H9 (cell line): Measurements from ENCODE around the gene CDH23. TPM values are rescaled to one million over a fixed set of nuclear protein-coding genes. Genes with fewer than 3 reads are reported as not detected.

ENCODE experiments used
- DNase-seq: peaks from one replicate; pipeline ENCODE4 v3.0.0-alpha.2; 2017
- H2AFZ ChIP-seq: one replicate; pipeline ENCODE4 v1.6.1; 2013; ENCODE audit warnings: mild to moderate bottlenecking, low read length, control low read depth, moderate library complexity
- H2AK5ac ChIP-seq: 2 replicates; pipeline ENCODE4 v1.6.1; 2013; ENCODE audit warnings: low read length, control low read depth, mixed read lengths; ENCODE audit not compliant: insufficient read length
- H2BK120ac ChIP-seq: one replicate; pipeline ENCODE4 v1.6.1; 2013; ENCODE audit warnings: low read depth, mild to moderate bottlenecking, low read length, control low read depth, inconsistent platforms; ENCODE audit not compliant: poor library complexity, severe bottlenecking
- H2BK12ac ChIP-seq: 2 replicates; pipeline ENCODE4 v1.6.1; 2013; ENCODE audit warnings: low read length, control low read depth, mixed read lengths, low read depth; ENCODE audit not compliant: insufficient read length
- H2BK15ac ChIP-seq: 2 replicates; pipeline ENCODE4 v1.6.1; 2013; ENCODE audit warnings: low read depth, low read length, control low read depth
- H2BK20ac ChIP-seq: one replicate; pipeline ENCODE4 v1.6.1; 2013; ENCODE audit warnings: low read depth, mild to moderate bottlenecking, low read length, control low read depth, inconsistent platforms; ENCODE audit not compliant: poor library complexity, severe bottlenecking
- H2BK5ac ChIP-seq: 2 replicates; pipeline ENCODE4 v1.6.1; 2013; ENCODE audit warnings: low read length, control low read depth, mixed read lengths; ENCODE audit not compliant: insufficient read length
- H3K14ac ChIP-seq: 2 replicates; pipeline ENCODE4 v1.6.1; 2013; ENCODE audit warnings: low read length, control low read depth; ENCODE audit not compliant: insufficient read depth
- H3K18ac ChIP-seq: 2 replicates; pipeline ENCODE4 v1.6.1; 2013; ENCODE audit warnings: low read depth, mild to moderate bottlenecking, mixed read lengths, low read length, control low read depth; ENCODE audit not compliant: insufficient read length
- H3K23ac ChIP-seq: 2 replicates; pipeline ENCODE4 v1.6.1; 2013; ENCODE audit warnings: low read length, control low read depth, mixed read lengths, low read depth; ENCODE audit not compliant: insufficient read length
- H3K23me2 ChIP-seq: 2 replicates; pipeline ENCODE4 v1.6.1; 2013; ENCODE audit warnings: low read depth, mild to moderate bottlenecking, mixed read lengths, low read length, control low read depth; ENCODE audit not compliant: insufficient read length, poor library complexity, severe bottlenecking
- H3K27ac ChIP-seq: 2 replicates; pipeline ENCODE4 v1.5.1; 2013; ENCODE audit warnings: low read length, control low read depth, mixed read lengths, low read depth; ENCODE audit not compliant: insufficient read length
- H3K27me3 ChIP-seq: 2 replicates; pipeline ENCODE4 v1.6.1; 2013; ENCODE audit warnings: low read length, control low read depth, inconsistent platforms; ENCODE audit not compliant: insufficient read depth
- H3K4ac ChIP-seq: 2 replicates; pipeline ENCODE4 v1.6.1; 2013; ENCODE audit warnings: low read depth, mild to moderate bottlenecking, control low read depth, inconsistent platforms, low read length, moderate library complexity
- H3K4me1 ChIP-seq: 2 replicates; pipeline ENCODE4 v1.6.1; 2013; ENCODE audit warnings: low read length, control low read depth, inconsistent platforms; ENCODE audit not compliant: insufficient read depth
- H3K4me2 ChIP-seq: 2 replicates; pipeline ENCODE4 v1.6.1; 2013; ENCODE audit warnings: low read length, control low read depth, mixed read lengths; ENCODE audit not compliant: insufficient read length, insufficient read depth
- H3K56ac ChIP-seq: 2 replicates; pipeline ENCODE4 v1.6.1; 2013; ENCODE audit warnings: low read depth, mild to moderate bottlenecking, mixed read lengths, low read length, control low read depth; ENCODE audit not compliant: insufficient read length
- H3K79me1 ChIP-seq: 2 replicates; pipeline ENCODE4 v1.6.1; 2013; ENCODE audit warnings: low read depth, mild to moderate bottlenecking, moderate library complexity, low read length, control low read depth, inconsistent platforms; ENCODE audit not compliant: insufficient read depth, poor library complexity, severe bottlenecking
- H3K79me2 ChIP-seq: 2 replicates; pipeline ENCODE4 v1.6.1; 2013; ENCODE audit warnings: low read length, control low read depth, inconsistent platforms; ENCODE audit not compliant: insufficient read depth
- H3K9ac ChIP-seq: 2 replicates; pipeline ENCODE4 v1.6.1; 2013; ENCODE audit warnings: low read length, control low read depth, mixed read lengths; ENCODE audit not compliant: insufficient read length; ENCODE audit errors: extremely low read depth
- H3K9me3 ChIP-seq: one replicate; pipeline ENCODE4 v1.6.1; 2013; ENCODE audit warnings: low read depth, low read length, inconsistent platforms; ENCODE audit not compliant: control insufficient read depth
- H3T11ph ChIP-seq: one replicate; pipeline ENCODE4 v1.6.1; 2013; ENCODE audit warnings: mild to moderate bottlenecking, low read length, control low read depth, inconsistent platforms
- H4K20me1 ChIP-seq: one replicate; pipeline ENCODE4 v1.6.1; 2013; ENCODE audit not compliant: control insufficient read depth, insufficient read length, insufficient read depth
- H4K5ac ChIP-seq: 2 replicates; pipeline ENCODE4 v1.6.1; 2013; ENCODE audit warnings: low read depth, mild to moderate bottlenecking, mixed read lengths, low read length, control low read depth; ENCODE audit not compliant: insufficient read length
- H4K8ac ChIP-seq: replicated peaks from 2 replicates; pipeline ENCODE4 v1.6.1; 2013; ENCODE audit warnings: low read length, control low read depth, mixed read lengths, low read depth; ENCODE audit not compliant: insufficient read length
- H4K91ac ChIP-seq: 2 replicates; pipeline ENCODE4 v1.6.1; 2013; ENCODE audit warnings: low read depth, mild to moderate bottlenecking, moderate library complexity, mixed read lengths, low read length, control low read depth; ENCODE audit not compliant: insufficient read length
- H3K27ac Mint-ChIP-seq, 3 experiments: 2 replicates in 2 of 3; 3 replicates in 1 of 3; pipeline ENCODE4 v1.8.0; 2020 to 2021; ENCODE audit warnings: mixed read lengths in 3 of 3, mild to moderate bottlenecking in 1 of 3, moderate library complexity in 1 of 3
- H3K27me3 Mint-ChIP-seq: 2 replicates; pipeline ENCODE4 v1.8.0; 2021; ENCODE audit warnings: low read depth, mild to moderate bottlenecking, moderate library complexity, mixed read lengths
- H3K36me3 Mint-ChIP-seq, 3 experiments: 2 replicates in 2 of 3; 3 replicates in 1 of 3; pipeline ENCODE4 v1.8.0; 2020 to 2021; ENCODE audit warnings: low read depth in 3 of 3, mixed read lengths in 3 of 3; ENCODE audit not compliant: insufficient read depth in 1 of 3
- H3K4me1 Mint-ChIP-seq, 2 experiments: 2 replicates each; pipeline ENCODE4 v1.8.0; 2020; ENCODE audit warnings: mixed read lengths in 2 of 2
- H3K4me3 Mint-ChIP-seq, 2 experiments: 2 replicates in 1 of 2; 3 replicates in 1 of 2; pipeline ENCODE4 v1.8.0; 2020 to 2021; ENCODE audit warnings: mild to moderate bottlenecking in 2 of 2, mixed read lengths in 2 of 2, moderate library complexity in 1 of 2
- H3K9me3 Mint-ChIP-seq, 2 experiments: 2 replicates in 1 of 2; 3 replicates in 1 of 2; pipeline ENCODE4 v1.8.0; 2020; ENCODE audit warnings: mild to moderate bottlenecking in 2 of 2, mixed read lengths in 2 of 2, moderate library complexity in 1 of 2
- WGBS: extraction: QIAGEN DNeasy Blood & Tissue Kit; methylation state at CpG from one replicate; pipeline ENCODE4 v1.1.7; 2013; ENCODE audit warnings: missing lambda C conversion rate, low lambda C conversion rate, mixed read lengths; ENCODE audit not compliant: insufficient read length; ENCODE audit errors: extremely low coverage; 5-methylcytosine and 5-hydroxymethylcytosine counted together
- total RNA-seq: library from RNA; stranded (reverse); gene quantifications from 2 replicates; pipeline ENCODE4 v1.2.1, GENCODE V29; 2021
- TF ChIP-seq, protein P1 (sequence below): fragments of 200-600 bp; sonication (generic); conservative IDR thresholded peaks from 3 replicates; pipeline ENCODE4 v1.8.0; 2021; ENCODE audit warnings: antibody characterized with exemption, mild to moderate bottlenecking

CDH23 gene
- total RNA-seq, 1 experiment from 2014 or later: 2.1 TPM

DNA sequence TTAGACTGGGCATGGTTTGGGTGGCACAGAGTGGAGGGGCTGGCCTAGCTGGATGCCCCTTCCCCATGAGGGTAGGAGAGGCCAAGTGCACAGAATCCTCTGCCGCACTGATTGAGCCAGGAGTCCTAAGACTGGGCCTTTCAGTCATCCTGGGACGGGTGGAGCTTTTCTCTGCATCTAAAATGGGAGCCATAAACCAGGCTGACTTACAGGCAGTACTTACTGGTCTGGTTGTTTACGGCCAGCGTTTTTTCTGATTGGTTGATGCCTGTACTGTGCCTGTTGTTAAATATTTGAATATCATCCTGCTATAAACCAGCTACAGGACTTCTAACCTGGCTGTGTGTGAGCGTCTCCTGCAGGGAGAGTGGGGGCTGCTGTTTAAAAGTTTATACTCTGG, 107.8 kb downstream of the CDH23 start:
- Histone ChIP-seq H3K4me1 (no peaks in the 10 kb centered on the region), H2BK15ac (no peak overlapping the region), H2BK20ac (no peak overlapping the region), H3K23ac (no peak overlapping the region), H2AFZ (no peak overlapping the region), H3K56ac (no peak overlapping the region), H4K5ac (no peak overlapping the region), H2BK120ac (no peak overlapping the region), H3K79me2 (no peaks in the 10 kb centered on the region), H3K27me3 (0 out of 2 replicates have a peak, but pooled peaks cover 2% of the 10 kb centered on the region), H3K79me1 (no peaks in the 10 kb centered on the region), H4K8ac (no peak overlapping the region), H2AK5ac (no peak overlapping the region), H3K4me2 (no peak overlapping the region), H4K91ac (no peak overlapping the region), H3K23me2 (no peaks in the 10 kb centered on the region), H3K9me3 (no peaks in the 10 kb centered on the region), H2BK5ac (no peak overlapping the region), H4K20me1 (no peaks in the 10 kb centered on the region), H3K4ac (no peak overlapping the region), H3K14ac (no peak overlapping the region), H2BK12ac (no peak overlapping the region), H3K18ac (no peak overlapping the region), H3K27ac (no peak overlapping the region), H3T11ph (no peak overlapping the region), H3K9ac (no peak overlapping the region)
- Mint-ChIP-seq H3K27me3 (peaks cover 18% of the 10 kb centered on the region), H3K4me3 (no peak overlapping the region), H3K36me3 (no peaks in the 10 kb centered on the region), H3K4me1 (peaks cover 10 to 18% of the 10 kb centered on the region in 2 experiments; a peak in 3 of 4 replicates), H3K9me3 (no peaks in the 10 kb centered on the region), H3K27ac (no peak overlapping the region)
- no CpG with 5 or more reads among the region's 5 CpGs for WGBS
- no peak for DNase-seq
- TF ChIP-seq, protein P1, sequence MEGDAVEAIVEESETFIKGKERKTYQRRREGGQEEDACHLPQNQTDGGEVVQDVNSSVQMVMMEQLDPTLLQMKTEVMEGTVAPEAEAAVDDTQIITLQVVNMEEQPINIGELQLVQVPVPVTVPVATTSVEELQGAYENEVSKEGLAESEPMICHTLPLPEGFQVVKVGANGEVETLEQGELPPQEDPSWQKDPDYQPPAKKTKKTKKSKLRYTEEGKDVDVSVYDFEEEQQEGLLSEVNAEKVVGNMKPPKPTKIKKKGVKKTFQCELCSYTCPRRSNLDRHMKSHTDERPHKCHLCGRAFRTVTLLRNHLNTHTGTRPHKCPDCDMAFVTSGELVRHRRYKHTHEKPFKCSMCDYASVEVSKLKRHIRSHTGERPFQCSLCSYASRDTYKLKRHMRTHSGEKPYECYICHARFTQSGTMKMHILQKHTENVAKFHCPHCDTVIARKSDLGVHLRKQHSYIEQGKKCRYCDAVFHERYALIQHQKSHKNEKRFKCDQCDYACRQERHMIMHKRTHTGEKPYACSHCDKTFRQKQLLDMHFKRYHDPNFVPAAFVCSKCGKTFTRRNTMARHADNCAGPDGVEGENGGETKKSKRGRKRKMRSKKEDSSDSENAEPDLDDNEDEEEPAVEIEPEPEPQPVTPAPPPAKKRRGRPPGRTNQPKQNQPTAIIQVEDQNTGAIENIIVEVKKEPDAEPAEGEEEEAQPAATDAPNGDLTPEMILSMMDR: no peak
